ENCODE data around the gene OR52E5.

Gene OR52E5

DNA sequence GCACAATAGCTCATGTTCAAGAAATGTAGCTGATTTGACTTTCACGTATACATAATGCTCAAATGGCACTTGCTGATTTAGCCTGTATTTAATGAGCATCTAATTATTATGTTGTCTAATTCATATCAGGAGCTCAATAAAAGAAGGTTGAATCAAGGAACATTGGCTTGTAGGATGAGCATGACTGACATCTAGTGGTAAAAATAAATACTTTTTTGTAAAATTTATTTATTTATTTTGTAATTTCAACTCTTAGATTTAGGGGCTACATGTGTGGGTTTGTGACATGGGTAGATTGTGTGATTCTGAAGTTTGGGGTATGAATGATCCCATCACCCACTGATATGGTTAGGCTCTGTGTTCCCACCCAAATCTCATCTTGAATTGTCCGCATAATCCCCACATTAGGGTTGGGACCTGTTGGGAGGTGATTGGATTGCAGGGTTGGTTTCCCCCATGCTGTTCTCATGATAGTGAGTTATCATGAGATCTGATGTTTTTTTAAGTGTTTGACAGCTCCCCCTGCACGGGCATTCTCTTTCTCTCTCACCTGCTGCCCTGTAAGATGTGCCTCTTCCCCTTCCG is 1.7 kb upstream of the OR52E5 start:
- no CpG with 5 or more reads among the region's 4 CpGs for WGBS (ENCODE audit: insufficient coverage, insufficient read length)
- Histone ChIP-seq H3K4me1 (ENCODE audit: control insufficient read depth, insufficient read depth, low read length) (no peaks in the 10 kb centered on the region), H3K4me3 (ENCODE audit: low read length) (no peak overlapping the region), H3K27ac (ENCODE audit: low read length) (no peak overlapping the region), H3K9me3 (ENCODE audit: control insufficient read depth, insufficient read depth, low read length) (no peaks in the 10 kb centered on the region), H3K27me3 (ENCODE audit: control insufficient read depth, insufficient read depth, low read length) (no peaks in the 10 kb centered on the region), H3K36me3 (ENCODE audit: control insufficient read depth, insufficient read depth, low read length) (no peaks in the 10 kb centered on the region)
- DNase-seq (ENCODE audit: low read depth, low spot score): no peak

- WGBS (ENCODE audit: insufficient coverage, insufficient read length): no CpG with 5 or more reads among the region's 2 CpGs
- Histone ChIP-seq H3K4me3 (ENCODE audit: low read length) (no peak overlapping the region), H3K27me3 (ENCODE audit: control insufficient read depth, insufficient read depth, low read length) (no peaks in the 10 kb centered on the region), H3K27ac (ENCODE audit: low read length) (no peak overlapping the region), H3K36me3 (ENCODE audit: control insufficient read depth, insufficient read depth, low read length) (no peaks in the 10 kb centered on the region), H3K9me3 (ENCODE audit: control insufficient read depth, insufficient read depth, low read length) (no peaks in the 10 kb centered on the region), H3K4me1 (ENCODE audit: control insufficient read depth, insufficient read depth, low read length) (no peaks in the 10 kb centered on the region)
- DNase-seq (ENCODE audit: low read depth, low spot score): no peak
These were observed 6.5 kb downstream of the OR52E5 start for GRCh38 chr11:5899534-5899933.

DNA sequence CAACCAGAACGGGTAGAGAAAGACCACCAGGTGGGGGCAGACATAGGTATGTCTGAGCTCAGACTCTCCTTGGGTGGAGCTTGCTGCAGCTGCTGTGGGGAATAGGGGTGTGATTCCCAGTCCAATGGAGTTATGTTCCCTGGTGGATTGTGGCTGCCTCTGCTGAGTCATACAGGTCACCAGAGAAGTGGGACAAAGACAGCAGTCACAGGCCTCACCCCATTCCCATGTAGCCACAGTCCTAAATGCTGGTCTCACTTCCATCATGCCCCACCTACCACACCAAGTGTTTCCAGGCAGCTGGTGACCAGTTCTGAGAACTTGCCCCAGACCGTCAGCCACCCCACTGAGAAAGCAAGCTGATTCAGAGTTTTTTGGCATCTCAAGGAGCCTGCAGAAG is 17.5 kb downstream of the OR52E5 start:
- Histone ChIP-seq H3K4me3 (ENCODE audit: low read length) (no peak overlapping the region), H3K27me3 (ENCODE audit: control insufficient read depth, insufficient read depth, low read length) (no peaks in the 10 kb centered on the region), H3K36me3 (ENCODE audit: control insufficient read depth, insufficient read depth, low read length) (no peaks in the 10 kb centered on the region), H3K27ac (ENCODE audit: low read length) (no peak overlapping the region), H3K9me3 (ENCODE audit: control insufficient read depth, insufficient read depth, low read length) (no peaks in the 10 kb centered on the region), H3K4me1 (ENCODE audit: control insufficient read depth, insufficient read depth, low read length) (no peaks in the 10 kb centered on the region)
- DNase-seq (ENCODE audit: low read depth, low spot score): no peak
- no CpG with 5 or more reads among the region's 2 CpGs for WGBS (ENCODE audit: insufficient coverage, insufficient read length)

DNA sequence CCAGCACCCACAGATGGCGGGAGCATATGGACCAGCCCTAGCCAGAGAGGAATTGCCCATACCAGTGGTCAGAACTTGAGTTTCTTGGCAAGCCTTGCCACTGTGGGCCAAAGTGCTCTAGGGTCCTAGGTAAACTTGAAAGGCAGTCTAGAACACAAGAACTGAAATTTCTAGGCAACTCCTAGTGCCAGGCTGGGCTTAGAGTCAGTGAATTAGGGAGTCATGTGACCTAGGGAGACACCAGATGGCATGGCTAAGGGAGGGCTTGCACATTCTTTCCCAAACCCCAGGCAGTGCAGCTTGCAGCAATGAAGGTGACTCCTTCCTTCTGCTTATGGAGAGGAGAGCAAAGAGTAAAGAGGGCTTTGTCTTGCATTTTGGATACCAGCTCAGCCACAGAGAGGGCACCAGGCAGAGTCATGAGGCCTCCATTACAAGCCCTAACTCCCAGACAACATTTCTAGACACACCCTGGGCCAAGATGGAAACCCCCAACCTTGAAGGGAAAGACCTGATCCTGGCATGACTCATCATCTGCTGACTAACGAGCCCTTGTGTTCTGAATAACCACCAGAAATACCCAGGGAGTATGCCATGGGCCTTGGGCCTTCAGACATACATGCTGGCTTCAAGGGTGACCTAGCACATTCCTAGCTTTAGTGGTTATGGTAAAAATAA is 29.9 kb downstream of the OR52E5 start:
- no peak for DNase-seq (ENCODE audit: low read depth, low spot score)
- no peak overlapping the region for H3K27ac ChIP-seq (ENCODE audit: low read length)
- H3K36me3 ChIP-seq (ENCODE audit: control insufficient read depth, insufficient read depth, low read length): no peaks in the 10 kb centered on the region
- H3K4me3 ChIP-seq (ENCODE audit: low read length): no peak overlapping the region
- no CpG with 5 or more reads among the region's 2 CpGs for WGBS (ENCODE audit: insufficient coverage, insufficient read length)
- no peaks in the 10 kb centered on the region for H3K4me1 ChIP-seq (ENCODE audit: control insufficient read depth, insufficient read depth, low read length)
- H3K9me3 ChIP-seq (ENCODE audit: control insufficient read depth, insufficient read depth, low read length): no peaks in the 10 kb centered on the region
- H3K27me3 ChIP-seq (ENCODE audit: control insufficient read depth, insufficient read depth, low read length): no peaks in the 10 kb centered on the region

DNA sequence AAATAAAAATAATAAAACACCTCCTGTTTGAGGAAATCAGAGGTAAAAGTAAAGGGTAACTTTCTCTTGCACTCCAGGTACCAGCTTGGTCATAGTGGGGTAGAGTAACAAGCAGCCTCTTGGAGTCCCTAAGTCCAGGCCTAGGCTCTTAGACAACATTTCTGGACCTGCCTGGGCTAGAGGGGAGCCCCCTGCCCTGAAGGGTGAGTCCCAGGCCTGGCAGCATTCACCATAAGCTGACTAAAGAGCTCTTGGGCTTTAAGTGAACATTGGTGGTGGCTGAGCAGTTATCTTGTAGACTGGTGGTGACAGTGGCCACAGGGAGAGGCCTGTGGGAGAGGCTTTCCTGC is 30.4 kb downstream of the OR52E5 start:
- no peaks in the 10 kb centered on the region for H3K27me3 ChIP-seq (ENCODE audit: control insufficient read depth, insufficient read depth, low read length)
- no peak overlapping the region for H3K4me3 ChIP-seq (ENCODE audit: low read length)
- DNase-seq (ENCODE audit: low read depth, low spot score): no peak
- no peaks in the 10 kb centered on the region for H3K4me1 ChIP-seq (ENCODE audit: control insufficient read depth, insufficient read depth, low read length)
- no peaks in the 10 kb centered on the region for H3K9me3 ChIP-seq (ENCODE audit: control insufficient read depth, insufficient read depth, low read length)
- no peak overlapping the region for H3K27ac ChIP-seq (ENCODE audit: low read length)
- no peaks in the 10 kb centered on the region for H3K36me3 ChIP-seq (ENCODE audit: control insufficient read depth, insufficient read depth, low read length)

DNA sequence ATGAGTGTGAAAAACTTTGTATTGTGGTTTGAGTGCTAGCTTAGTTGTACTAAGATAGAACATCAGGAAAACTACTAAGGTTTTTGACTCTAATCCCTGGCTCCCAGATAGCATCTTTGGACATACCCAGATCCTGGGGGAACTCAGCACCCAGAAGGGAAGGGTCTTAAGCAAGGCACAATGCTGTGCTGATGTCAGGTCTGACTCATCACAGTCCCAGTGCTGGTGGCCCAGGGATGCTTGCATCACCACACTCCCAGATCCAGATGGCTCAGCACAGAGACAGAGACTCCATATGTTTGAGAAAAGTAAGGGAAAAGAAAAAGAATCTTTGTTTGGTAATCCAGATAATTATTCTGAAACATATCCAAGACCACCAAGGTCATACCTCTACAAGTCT is 30.8 kb downstream of the OR52E5 start:
- no peak overlapping the region for H3K27ac ChIP-seq (ENCODE audit: low read length)

GRCh38 chr11:5928271-5928670 is 35.3 kb downstream of the OR52E5 start:
- no peak overlapping the region for H3K4me3 ChIP-seq (ENCODE audit: low read length)
- H3K9me3 ChIP-seq (ENCODE audit: control insufficient read depth, insufficient read depth, low read length): no peaks in the 10 kb centered on the region
- H3K4me1 ChIP-seq (ENCODE audit: control insufficient read depth, insufficient read depth, low read length): no peaks in the 10 kb centered on the region
- H3K36me3 ChIP-seq (ENCODE audit: control insufficient read depth, insufficient read depth, low read length): no peaks in the 10 kb centered on the region
- H3K27ac ChIP-seq (ENCODE audit: low read length): no peak overlapping the region
- H3K27me3 ChIP-seq (ENCODE audit: control insufficient read depth, insufficient read depth, low read length): no peaks in the 10 kb centered on the region
- WGBS (ENCODE audit: insufficient coverage, insufficient read length): no CpG with 5 or more reads among the region's 17 CpGs
- no peak for DNase-seq (ENCODE audit: low read depth, low spot score)

More for the DNA sequence above, 30.8 kb downstream of the OR52E5 start:
- H3K4me1 ChIP-seq (ENCODE audit: control insufficient read depth, insufficient read depth, low read length): no peaks in the 10 kb centered on the region
- DNase-seq (ENCODE audit: low read depth, low spot score): no peak
- H3K9me3 ChIP-seq (ENCODE audit: control insufficient read depth, insufficient read depth, low read length): no peaks in the 10 kb centered on the region
- H3K4me3 ChIP-seq (ENCODE audit: low read length): no peak overlapping the region
- no peaks in the 10 kb centered on the region for H3K27me3 ChIP-seq (ENCODE audit: control insufficient read depth, insufficient read depth, low read length)
- H3K36me3 ChIP-seq (ENCODE audit: control insufficient read depth, insufficient read depth, low read length): no peaks in the 10 kb centered on the region

GRCh38 chr11:5928811-5929210 is 35.8 kb downstream of the OR52E5 start:
- no CpG with 5 or more reads among the region's 15 CpGs for WGBS (ENCODE audit: insufficient coverage, insufficient read length)
- Histone ChIP-seq H3K27me3 (ENCODE audit: control insufficient read depth, insufficient read depth, low read length) (no peaks in the 10 kb centered on the region), H3K27ac (ENCODE audit: low read length) (no peak overlapping the region), H3K9me3 (ENCODE audit: control insufficient read depth, insufficient read depth, low read length) (no peaks in the 10 kb centered on the region), H3K4me3 (ENCODE audit: low read length) (no peak overlapping the region), H3K4me1 (ENCODE audit: control insufficient read depth, insufficient read depth, low read length) (no peaks in the 10 kb centered on the region), H3K36me3 (ENCODE audit: control insufficient read depth, insufficient read depth, low read length) (no peaks in the 10 kb centered on the region)
- DNase-seq (ENCODE audit: low read depth, low spot score): no peak

- no CpG with 5 or more reads among the region's 31 CpGs for WGBS (ENCODE audit: insufficient coverage, insufficient read length)
- no peaks in the 10 kb centered on the region for H3K27me3 ChIP-seq (ENCODE audit: control insufficient read depth, insufficient read depth, low read length)
- no peak for DNase-seq (ENCODE audit: low read depth, low spot score)
- H3K4me3 ChIP-seq (ENCODE audit: low read length): no peak overlapping the region
- no peaks in the 10 kb centered on the region for H3K4me1 ChIP-seq (ENCODE audit: control insufficient read depth, insufficient read depth, low read length)
- H3K9me3 ChIP-seq (ENCODE audit: control insufficient read depth, insufficient read depth, low read length): no peaks in the 10 kb centered on the region
- H3K36me3 ChIP-seq (ENCODE audit: control insufficient read depth, insufficient read depth, low read length): no peaks in the 10 kb centered on the region
- H3K27ac ChIP-seq (ENCODE audit: low read length): no peak overlapping the region
These were observed 36.8 kb downstream of the OR52E5 start for GRCh38 chr11:5929571-5930368.

DNA sequence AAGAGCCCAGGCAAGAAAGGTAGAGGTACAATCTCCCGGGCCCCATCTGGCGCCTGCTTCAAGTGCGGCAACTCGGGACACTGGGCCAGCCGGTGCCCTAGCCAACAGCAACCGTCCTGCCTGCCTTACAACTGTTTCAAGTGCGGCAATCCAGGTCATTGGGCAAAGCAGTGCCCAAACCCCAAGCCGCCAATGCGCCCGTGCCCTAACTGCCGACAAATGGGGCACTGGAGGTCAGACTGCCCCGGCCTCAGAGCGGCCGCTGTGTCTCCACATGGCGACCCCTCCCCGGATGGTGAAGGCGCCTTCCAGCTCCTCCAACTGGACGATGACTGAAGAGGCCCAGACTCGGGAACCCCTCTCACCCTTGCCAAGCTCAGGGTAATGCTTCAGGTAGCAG is 37.6 kb downstream of the OR52E5 start:
- Histone ChIP-seq H3K27ac (ENCODE audit: low read length) (no peak overlapping the region), H3K36me3 (ENCODE audit: control insufficient read depth, insufficient read depth, low read length) (no peaks in the 10 kb centered on the region), H3K4me1 (ENCODE audit: control insufficient read depth, insufficient read depth, low read length) (no peaks in the 10 kb centered on the region), H3K27me3 (ENCODE audit: control insufficient read depth, insufficient read depth, low read length) (no peaks in the 10 kb centered on the region), H3K9me3 (ENCODE audit: control insufficient read depth, insufficient read depth, low read length) (no peaks in the 10 kb centered on the region), H3K4me3 (ENCODE audit: low read length) (no peak overlapping the region)
- DNase-seq (ENCODE audit: low read depth, low spot score): no peak
- no CpG with 5 or more reads among the region's 19 CpGs for WGBS (ENCODE audit: insufficient coverage, insufficient read length)

DNA sequence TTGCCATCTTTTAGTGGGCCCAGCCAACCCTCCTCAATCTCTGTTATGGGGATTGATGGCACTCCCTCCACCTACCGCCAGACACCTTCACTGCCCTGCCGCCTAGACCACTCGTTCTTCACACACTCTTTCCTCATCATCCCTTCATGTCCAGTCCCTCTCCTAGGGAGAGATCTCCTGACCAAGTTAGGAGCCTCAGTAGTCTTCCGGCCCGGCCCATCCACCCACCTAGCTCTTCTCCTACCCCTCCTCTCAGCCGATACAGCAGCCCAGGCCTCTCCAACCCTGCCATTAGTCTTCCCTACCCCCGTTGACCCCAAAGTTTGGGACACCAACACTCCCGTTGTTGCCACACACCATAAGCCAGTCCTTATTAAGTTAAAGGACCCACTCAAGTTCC is 38.1 kb downstream of the OR52E5 start:
- H3K9me3 ChIP-seq (ENCODE audit: control insufficient read depth, insufficient read depth, low read length): no peaks in the 10 kb centered on the region
- H3K4me3 ChIP-seq (ENCODE audit: low read length): no peak overlapping the region
- no peak for DNase-seq (ENCODE audit: low read depth, low spot score)
- no peaks in the 10 kb centered on the region for H3K27me3 ChIP-seq (ENCODE audit: control insufficient read depth, insufficient read depth, low read length)
- no peaks in the 10 kb centered on the region for H3K36me3 ChIP-seq (ENCODE audit: control insufficient read depth, insufficient read depth, low read length)
- no peaks in the 10 kb centered on the region for H3K4me1 ChIP-seq (ENCODE audit: control insufficient read depth, insufficient read depth, low read length)
- no peak overlapping the region for H3K27ac ChIP-seq (ENCODE audit: low read length)
- no CpG with 5 or more reads among the region's 8 CpGs for WGBS (ENCODE audit: insufficient coverage, insufficient read length)

Data from iPS DF 6.9 (cell line).